Measurements from ENCODE around the gene SUMF1.

Gene SUMF1

GRCh38 chr3:4425707-4426106, 41.4 kb downstream of the SUMF1 start:
- no peak for TF ChIP-seq ZNF274 (IDR thresholded peaks at IDR 0.05; ENCODE audit: low read depth, low read length)
- H3K4me3 ChIP-seq (ENCODE audit: low read length): no peak overlapping the region

GRCh38 chr3:4425055-4425454, 42.0 kb downstream of the SUMF1 start:
- H3K4me3 ChIP-seq (ENCODE audit: low read length): no peak overlapping the region
- TF ChIP-seq ZNF274 (IDR thresholded peaks at IDR 0.05; ENCODE audit: low read depth, low read length): no peak

DNA sequence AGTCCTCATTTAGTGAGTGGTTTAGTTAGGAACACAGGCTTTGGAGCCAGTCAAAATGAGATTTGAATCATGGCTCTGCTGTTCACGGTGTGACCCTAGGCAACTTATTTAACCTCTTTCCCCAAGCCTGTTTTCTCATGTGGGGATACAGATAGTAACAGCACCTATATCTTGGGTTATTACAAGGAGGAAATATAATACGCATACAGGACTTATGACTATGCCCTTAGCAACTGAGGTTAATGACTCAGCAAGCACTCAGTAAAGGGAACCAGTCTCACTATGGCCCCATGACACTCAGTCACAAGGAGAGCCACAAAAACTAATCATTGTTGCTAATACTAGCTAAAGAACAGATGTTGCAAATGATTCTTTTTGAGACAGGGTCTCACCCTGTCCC, 45.9 kb downstream of the SUMF1 start:
- no peak overlapping the region for H3K4me3 ChIP-seq (ENCODE audit: low read length)
- TF ChIP-seq ZNF274 (IDR thresholded peaks at IDR 0.05; ENCODE audit: low read depth, low read length): no peak

GRCh38 chr3:4419920-4420319, 47.1 kb downstream of the SUMF1 start:
- H3K4me3 ChIP-seq (ENCODE audit: low read length): no peak overlapping the region
- no peak for TF ChIP-seq ZNF274 (IDR thresholded peaks at IDR 0.05; ENCODE audit: low read depth, low read length)

DNA sequence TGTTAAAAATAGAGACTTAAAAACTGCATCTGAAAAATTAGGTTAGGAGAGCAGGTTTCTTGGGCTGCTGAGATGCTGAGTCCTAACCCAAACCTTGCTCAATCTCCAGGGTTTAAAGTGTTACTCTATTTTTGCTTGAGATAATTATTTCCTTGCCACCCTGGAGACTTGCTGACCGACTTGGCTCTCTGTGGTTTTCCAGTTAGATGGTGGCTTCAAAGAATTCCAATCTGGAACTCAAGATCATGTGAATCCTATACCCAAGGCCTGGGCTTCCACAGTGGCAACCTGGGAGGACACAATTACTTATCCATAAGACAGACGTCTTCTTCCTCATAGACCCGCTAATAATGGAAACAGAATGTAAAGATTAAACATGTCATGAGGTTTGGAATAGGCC, 47.7 kb downstream of the SUMF1 start:
- TF ChIP-seq ZNF274 (IDR thresholded peaks at IDR 0.05; ENCODE audit: low read depth, low read length): no peak

GRCh38 chr3:4418156-4418555, 48.9 kb downstream of the SUMF1 start:
- no peak overlapping the region for H3K4me3 ChIP-seq (ENCODE audit: low read length)
- no peak for TF ChIP-seq ZNF274 (IDR thresholded peaks at IDR 0.05; ENCODE audit: low read depth, low read length)

More for the DNA sequence above, 47.7 kb downstream of the SUMF1 start:
- no peak overlapping the region for H3K4me3 ChIP-seq (ENCODE audit: low read length)

GRCh38 chr3:4417449-4417848, 49.6 kb downstream of the SUMF1 start:
- no peak for TF ChIP-seq ZNF274 (IDR thresholded peaks at IDR 0.05; ENCODE audit: low read depth, low read length)
- no peak overlapping the region for H3K4me3 ChIP-seq (ENCODE audit: low read length)

DNA sequence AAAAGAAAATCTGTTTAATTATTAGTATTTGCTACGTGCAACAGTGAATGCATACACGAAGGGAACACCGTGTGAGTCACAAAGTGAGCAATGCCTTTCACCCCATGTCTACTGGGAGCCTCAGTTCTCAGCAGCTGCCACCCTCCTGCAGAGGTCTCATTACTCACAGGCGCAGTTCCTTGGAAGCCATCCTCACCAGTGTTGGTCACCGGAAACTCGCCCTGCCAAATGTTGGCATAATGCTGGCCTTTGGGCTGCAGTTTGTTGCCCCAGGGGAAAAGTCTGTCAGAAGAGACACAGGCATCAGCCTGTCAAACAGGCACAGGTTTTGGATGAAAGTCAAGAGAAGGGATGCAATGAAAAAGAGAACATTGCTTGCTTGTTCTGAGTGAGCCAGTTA, 50.1 kb downstream of the SUMF1 start:
- H3K4me3 ChIP-seq (ENCODE audit: low read length): no peak overlapping the region
- TF ChIP-seq ZNF274 (IDR thresholded peaks at IDR 0.05; ENCODE audit: low read depth, low read length): no peak

GRCh38 chr3:4416427-4416945, 50.6 kb downstream of the SUMF1 start:
- no peak overlapping the region for H3K4me3 ChIP-seq (ENCODE audit: low read length)
- no peak for TF ChIP-seq ZNF274 (IDR thresholded peaks at IDR 0.05; ENCODE audit: low read depth, low read length)

- H3K4me3 ChIP-seq (ENCODE audit: low read length): no peak overlapping the region
- no peak for TF ChIP-seq ZNF274 (IDR thresholded peaks at IDR 0.05; ENCODE audit: low read depth, low read length)
Observed at GRCh38 chr3:4413467-4413866, 53.6 kb downstream of the SUMF1 start.

DNA sequence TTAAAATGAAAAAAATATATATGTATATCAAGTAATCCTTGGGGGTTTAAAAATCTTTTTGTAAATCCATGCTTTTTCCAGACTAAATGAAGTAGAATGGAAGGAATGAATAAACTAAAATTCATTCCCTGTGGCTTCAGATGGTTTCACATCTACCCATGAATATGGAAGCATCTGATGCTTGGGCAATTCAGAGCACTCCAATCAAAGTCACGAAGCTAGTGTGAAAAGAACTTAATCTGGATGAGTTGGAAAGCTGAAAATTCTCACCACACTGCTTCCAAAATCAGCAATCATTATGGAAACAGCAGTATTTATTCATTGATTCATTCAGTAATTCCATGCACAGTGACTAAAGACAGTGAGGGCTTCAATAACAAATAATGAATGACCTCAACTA, 55.2 kb downstream of the SUMF1 start:
- TF ChIP-seq ZNF274 (IDR thresholded peaks at IDR 0.05; ENCODE audit: low read depth, low read length): no peak

DNA sequence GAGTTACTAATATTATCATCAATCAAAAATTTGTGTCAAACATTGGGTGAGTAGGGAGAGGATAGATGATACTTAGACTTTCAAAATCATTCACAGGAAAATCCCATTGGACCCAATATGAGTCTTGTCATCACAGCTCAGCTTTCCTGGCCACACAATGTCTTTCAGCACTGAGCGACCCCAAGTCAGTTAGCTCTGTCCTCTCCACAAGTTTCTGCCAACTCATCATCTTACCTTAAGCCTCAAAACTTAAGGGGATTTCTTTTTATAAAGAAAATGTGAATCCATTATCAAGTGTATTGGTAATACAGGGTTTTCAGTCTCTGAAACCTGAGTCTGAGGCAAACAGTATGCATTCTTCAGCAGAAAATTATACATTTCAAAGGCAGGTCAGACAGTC, 55.8 kb downstream of the SUMF1 start:
- no peak overlapping the region for H3K4me3 ChIP-seq (ENCODE audit: low read length)
- no peak for TF ChIP-seq ZNF274 (IDR thresholded peaks at IDR 0.05; ENCODE audit: low read depth, low read length)

More for the DNA sequence above, 55.2 kb downstream of the SUMF1 start:
- H3K4me3 ChIP-seq (ENCODE audit: low read length): no peak overlapping the region

DNA sequence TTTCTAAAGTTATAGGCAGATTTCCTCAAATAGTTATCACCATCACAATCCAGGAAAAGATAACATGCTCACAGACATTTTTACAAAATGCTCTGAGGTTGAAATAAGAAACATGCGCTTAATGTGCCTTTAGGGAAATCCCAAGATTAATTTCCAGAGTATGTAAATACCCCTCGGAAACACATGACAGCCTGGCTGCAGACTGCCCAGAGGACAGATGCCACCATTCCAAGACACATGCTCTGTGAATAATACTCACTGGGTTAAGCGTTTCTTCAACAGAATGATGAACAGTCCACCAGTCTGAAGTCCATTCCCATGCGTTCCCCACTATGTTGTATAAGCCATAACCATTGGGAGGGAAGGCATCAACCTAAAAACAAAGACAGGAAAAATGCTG, 56.5 kb downstream of the SUMF1 start:
- TF ChIP-seq ZNF274 (IDR thresholded peaks at IDR 0.05; ENCODE audit: low read depth, low read length): no peak
- H3K4me3 ChIP-seq (ENCODE audit: low read length): no peak overlapping the region

- no peak for TF ChIP-seq ZNF274 (IDR thresholded peaks at IDR 0.05; ENCODE audit: low read depth, low read length)
- no peak overlapping the region; the same call in 1 of the 2 replicates for H3K4me3 ChIP-seq (ENCODE audit: low read length)
Observed at GRCh38 chr3:4409971-4410573, 57.0 kb downstream of the SUMF1 start.

GRCh38 chr3:4409415-4409814, 57.7 kb downstream of the SUMF1 start:
- peak overlapping the region; percentile 11; the same call in 1 of the 2 replicates for H3K4me3 ChIP-seq (ENCODE audit: low read length)
- no peak for TF ChIP-seq ZNF274 (IDR thresholded peaks at IDR 0.05; ENCODE audit: low read depth, low read length)

DNA sequence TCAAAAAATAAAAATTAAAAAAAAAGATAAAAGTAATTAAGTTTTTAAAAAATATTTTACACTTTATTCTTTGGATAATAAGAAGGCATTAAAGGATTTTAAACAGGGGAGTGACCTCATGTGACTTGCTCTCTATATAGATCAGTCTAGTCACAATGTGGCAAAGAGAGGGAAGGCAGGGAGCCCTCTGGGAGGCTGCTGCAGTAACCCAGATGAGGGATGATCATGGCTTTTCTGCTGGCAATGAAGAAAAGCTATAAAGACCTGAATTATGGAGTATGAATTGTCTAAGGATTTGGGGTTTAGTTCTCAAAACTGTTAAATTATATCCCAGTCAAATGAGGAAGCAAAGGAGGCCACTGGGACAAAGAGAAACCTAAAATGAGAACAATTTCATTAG, 58.1 kb downstream of the SUMF1 start:
- TF ChIP-seq ZNF274 (IDR thresholded peaks at IDR 0.05; ENCODE audit: low read depth, low read length): no peak
- no peak overlapping the region for H3K4me3 ChIP-seq (ENCODE audit: low read length)

All from GM08714 (cell line).